Superior temporal gyrus (tissue), 1 donor: ENCODE data around the gene PPARA.

ENCODE experiments used
- DNase-seq: peaks from one replicate; pipeline ENCODE4 v3.0.0-alpha.2; 2016; ENCODE audit errors: extremely low spot score

The PPARA gene

DNA sequence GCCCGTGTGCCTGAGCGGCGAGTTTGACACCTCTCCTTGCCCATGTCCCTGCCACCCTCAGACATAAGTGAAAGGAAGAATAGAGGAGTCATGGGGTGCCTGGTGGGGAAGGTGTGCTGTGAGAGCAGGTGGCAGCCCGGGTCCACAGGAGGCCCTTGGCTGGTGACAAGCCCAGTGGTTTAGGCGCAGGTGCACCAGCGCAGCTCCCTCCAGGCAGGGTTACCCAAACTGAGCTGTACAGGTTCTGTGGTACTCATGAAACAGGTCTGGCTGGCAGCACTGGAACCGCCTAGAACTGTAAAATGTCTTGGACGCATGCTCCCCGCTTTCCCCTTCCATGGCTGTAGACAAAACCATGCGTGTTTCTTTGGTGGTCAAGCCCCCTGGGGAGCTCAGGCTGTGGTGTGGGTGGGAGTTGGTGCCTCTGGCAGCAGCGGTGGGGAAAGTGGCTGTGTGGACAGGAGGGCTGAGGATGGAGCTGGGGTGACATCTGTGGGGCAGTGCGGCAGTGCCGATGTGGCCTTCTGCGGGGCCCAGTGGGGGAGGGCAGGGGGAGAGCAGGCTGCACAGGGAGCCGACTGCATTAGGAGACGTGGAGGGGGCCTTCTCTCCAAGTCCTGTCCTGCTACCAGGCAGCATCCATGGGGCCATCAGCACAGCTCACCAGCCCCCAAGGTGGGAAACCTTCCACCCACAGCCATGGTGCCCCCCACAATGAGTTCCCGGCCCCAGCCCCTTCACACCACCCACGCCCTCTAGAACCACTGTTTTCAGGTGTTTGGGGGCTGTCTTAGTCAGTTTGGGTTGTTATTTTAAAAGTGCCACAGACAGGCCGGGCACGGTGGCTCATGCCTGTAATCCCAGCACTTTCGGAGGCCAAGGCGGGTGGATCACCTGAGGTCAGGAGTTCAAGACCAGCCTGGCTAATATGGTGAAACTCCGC, 140.8 kb downstream of the PPARA start:
- no peak for DNase-seq

DNA sequence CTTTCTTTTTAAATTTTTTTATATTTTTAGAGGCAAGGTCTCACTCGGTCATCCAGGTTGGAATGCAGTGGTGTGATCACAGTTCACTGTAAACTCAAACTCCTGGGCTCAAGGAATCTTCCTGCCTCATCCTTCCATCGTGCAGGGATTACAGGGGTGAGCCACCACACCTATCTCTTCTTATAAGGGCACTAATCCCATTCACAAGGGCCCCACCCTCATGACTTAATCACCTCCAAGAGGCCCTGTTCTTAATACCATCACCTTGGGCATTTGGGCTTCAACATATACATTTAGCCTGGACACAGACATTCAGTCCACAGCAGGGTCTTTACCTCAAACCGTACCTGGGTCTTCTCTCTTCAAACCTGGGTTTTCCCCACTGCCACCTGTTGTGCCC, 141.8 kb downstream of the PPARA start:
- no peak for DNase-seq

DNA sequence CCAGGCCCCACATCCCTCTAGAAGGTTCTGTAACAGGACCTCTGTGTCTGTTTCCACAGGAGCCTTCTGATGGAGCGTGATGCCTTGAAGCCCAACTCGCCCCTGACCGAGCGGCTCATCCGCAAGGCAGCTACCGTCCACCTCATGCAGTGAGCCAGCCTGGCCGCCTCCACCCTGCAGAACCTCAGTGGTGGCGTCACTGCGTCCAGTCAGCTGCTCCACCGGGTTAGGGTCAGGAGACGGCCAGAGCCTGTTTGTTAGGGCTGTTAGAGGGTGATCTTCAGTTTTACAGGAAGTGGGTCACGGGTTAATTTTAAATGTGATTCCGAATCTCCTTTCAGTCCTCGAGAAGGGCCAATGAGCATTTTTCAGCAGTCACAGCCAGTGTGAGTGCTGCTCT, 142.4 kb downstream of the PPARA start:
- DNase-seq = no peak
